Measurements from ENCODE around the gene KNDC1.
"Not testable (repeated sequence)": the region's sequence is repeated elsewhere in the genome, so short reads cannot be mapped to it uniquely, and the experiment has no call there.

Gene KNDC1

DNA sequence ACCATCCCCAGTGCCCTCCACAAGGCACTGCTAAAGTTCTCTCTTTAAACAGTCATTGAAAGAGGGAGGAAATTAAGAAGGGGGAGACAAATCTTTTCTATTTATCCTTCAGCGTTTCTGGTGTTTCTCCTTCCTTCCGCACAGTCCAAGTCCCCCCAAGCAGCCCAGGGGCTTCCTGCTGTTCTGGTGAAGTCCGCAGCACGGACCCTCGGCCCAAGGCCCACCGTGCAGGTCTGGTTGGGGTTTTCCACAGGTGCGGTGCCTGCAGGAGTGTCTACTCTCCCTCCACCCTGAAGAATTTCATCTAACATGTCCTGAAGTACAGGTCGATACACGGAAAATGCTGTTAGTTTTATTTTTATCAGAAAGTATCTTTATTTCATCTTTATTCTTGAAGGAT is 34.1 kb upstream of the KNDC1 start:
- DNase-seq = no peak

DNA sequence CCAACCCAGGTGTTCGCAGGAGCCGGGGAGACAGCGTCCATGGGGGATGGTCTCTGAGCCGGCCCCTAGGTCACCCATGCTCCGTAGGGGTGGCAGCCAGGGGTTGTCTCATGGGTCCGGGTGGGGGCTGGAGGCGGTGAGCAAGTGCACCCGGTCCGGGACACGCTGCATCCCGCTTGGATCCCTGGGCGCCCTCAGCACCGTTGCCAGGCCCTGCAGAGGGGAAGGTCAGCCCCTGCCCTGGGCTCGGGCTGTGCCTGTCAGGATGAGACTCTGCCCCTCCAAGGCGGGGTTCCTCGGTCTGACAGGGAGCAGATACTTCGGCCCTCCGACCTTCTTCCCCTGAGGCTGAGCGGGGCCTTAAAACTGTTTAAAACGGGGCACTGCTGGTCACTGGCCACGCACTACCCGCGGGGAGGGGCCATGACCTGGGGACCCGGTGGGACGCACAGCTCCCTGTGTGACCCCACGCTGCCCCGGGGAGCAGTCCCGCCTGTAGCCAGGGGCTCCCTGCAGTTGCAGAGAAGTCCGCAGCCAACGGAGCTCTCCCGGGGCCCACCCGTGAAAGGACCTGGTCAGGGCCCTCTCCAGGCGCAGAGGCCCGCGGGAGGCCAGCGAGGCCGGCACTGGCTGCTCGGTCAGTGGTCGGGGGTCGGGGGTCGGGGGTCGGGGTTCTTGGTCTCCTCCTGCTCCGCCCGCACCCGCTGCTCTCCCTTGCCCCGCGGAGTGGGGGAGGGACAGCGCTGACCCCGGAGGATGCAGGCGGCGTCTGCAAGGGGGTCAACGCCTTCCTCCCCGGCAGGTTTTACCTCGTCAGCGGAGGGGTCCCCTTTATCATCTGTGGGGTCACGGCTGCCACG is 33.4 kb upstream of the KNDC1 start:
- DNase-seq = no peak

DNA sequence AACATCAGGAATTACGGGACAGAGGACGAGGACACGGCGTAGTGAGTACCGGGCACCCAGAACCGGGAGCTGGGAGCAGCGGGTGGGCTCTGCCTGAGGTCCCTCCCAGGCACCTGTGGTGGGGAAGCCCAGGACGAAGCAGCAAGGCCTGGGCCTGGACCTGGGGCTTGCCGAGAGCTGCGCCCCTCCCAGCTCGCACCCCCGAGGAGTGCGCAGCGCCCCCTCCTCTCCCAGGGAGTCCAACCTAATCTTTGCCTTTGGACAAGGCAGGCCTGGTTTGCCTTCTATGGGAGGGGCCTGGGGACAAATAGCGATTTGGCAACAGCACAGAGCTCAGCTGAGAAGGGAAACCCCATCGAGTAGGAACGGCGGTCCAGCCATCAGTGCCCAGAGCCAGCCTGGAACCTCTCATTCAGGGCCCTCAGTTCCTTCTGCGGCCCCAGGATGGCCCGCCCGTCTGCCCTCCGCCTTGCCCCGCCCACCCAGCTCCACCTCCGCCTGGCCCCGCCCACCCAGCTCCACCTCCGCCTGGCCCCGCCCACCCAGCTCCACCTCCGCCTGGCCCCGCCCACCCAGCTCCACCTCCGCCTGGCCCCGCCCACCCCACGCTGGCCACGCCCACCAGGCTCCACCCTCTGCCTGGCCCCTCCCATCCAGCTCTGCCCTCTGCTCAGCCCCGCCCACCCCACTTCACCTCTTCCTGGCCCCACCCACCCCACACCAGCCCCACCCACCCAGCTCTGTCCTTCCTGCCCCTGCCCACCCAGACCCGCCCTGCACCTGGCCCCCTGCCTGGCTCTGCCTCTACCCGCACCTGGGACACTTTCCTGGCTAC is 32.5 kb upstream of the KNDC1 start:
- no peak for DNase-seq

DNA sequence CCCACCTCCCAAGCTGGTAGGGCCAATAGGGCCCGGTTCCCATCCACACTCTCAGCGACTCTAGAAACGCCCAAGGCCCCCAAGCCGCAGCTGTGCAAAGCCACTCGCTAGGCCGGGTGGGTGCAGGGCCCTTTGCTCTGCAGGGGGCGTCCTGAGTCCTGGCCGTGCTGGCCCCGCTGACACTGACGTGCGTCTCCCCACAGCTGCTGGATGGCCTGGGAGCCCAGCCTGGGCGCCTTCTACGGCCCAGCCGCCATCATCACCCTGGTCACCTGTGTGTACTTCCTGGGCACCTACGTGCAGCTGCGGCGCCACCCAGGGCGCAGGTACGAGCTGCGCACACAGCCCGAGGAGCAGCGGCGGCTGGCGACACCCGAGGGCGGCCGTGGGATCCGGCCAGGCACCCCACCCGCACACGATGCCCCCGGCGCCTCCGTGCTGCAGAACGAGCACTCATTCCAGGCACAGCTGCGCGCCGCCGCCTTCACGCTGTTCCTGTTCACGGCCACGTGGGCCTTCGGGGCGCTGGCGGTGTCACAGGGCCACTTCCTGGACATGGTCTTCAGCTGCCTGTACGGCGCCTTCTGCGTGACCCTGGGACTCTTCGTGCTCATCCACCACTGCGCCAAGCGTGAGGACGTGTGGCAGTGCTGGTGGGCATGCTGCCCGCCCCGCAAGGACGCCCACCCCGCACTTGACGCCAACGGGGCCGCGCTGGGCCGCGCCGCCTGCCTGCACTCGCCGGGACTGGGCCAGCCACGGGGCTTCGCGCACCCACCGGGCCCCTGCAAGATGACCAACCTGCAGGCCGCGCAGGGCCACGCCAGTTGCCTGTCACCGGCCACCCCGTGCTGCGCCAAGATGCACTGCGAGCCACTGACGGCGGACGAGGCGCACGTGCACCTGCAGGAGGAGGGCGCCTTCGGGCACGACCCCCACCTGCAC is 31.6 kb upstream of the KNDC1 start:
- no peak for DNase-seq

DNA sequence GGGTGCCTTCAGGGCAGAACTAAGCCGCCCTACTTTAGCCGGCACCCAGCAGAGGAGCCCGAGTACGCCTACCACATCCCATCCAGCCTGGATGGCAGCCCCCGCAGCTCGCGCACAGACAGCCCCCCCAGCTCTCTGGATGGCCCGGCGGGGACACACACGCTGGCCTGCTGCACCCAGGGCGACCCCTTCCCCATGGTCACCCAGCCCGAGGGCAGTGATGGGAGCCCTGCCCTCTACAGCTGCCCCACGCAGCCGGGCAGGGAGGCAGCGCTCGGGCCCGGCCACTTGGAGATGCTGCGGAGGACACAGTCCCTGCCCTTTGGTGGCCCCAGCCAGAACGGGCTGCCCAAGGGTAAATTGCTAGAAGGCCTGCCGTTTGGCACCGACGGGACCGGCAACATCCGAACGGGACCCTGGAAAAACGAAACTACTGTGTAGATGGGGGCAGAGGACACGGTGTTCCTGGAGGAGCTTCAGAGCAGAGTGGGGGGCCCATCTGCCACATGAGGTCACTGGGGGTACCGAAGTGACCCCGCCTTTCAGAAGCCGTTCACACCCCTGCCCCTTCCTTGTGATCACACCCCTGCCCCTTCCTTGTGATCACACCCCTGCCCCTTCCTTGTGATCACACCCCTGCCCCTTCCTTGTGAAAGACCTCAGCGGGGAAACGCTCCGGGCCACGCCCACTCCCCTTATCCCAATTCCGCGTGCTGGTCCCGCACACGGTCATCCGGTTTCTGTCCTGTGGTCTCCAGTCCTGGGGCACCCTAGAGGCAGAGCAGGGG is 30.8 kb upstream of the KNDC1 start:
- no peak for DNase-seq

DNA sequence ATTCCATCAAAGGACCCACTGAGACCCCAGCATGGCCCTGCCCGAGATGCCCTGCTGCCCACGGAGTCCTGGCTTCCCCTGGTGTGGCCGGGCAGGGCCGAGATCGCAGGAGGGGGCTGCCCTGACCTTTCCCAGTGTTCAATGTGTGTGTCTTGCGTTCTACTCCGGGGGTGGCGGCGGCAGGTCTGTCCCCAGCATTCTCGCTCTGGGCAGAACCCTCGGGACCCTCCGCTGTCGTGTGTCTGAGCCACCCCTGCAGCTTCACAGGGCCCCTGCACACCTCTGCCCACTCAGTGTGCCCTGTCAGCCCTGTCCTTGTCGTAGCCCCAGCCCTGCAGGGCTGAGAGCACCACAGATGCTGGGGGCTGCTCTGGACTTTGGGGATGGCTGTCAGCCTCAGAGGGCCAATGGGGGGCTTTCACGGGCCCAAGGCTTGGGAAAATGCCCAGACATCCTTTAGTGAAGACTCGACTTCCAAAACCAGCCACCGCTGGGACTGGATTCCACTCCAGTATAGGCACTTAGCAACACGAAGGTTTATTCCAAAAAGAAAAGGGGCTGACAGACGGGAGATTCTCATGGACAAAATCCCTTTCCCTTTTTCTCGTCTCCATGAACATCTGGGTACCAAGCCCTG is 30.0 kb upstream of the KNDC1 start:
- no peak for DNase-seq

DNA sequence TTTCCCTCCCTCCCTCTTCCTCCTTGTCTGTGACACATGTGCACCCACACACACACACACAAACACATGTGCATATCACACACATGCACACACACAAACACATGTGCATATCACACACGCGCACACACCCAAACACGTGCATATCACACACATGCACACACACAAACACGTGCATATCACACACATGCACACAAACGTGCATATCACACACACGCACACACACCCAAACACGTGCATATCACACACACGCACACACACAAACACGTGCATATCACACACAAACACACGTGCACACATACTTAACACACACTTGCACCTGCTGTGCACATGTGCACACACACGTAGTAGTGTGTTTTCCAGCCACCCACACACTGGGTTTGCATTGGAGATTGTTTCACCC is 29.4 kb upstream of the KNDC1 start:
- no peak for DNase-seq

DNA sequence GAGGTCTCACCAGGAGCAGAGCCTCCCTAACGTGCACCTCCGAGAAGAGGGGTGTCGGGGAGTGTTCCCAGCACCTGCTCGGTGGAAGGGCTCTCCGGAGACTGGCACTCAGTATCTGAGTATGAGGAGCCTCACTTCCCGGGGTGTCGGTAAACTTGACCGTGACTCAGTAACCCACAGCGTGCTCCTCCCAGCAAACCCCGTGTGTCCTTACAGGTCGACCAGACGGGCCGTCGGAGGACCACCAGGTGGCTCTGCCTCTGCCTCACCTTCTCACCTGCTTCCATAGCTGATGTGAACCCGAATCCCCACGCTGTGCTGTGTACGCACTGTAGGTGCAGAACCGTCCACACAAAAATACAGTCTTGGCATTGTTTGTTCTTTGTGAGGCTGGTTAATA is 29.0 kb upstream of the KNDC1 start:
- no peak for DNase-seq

DNA sequence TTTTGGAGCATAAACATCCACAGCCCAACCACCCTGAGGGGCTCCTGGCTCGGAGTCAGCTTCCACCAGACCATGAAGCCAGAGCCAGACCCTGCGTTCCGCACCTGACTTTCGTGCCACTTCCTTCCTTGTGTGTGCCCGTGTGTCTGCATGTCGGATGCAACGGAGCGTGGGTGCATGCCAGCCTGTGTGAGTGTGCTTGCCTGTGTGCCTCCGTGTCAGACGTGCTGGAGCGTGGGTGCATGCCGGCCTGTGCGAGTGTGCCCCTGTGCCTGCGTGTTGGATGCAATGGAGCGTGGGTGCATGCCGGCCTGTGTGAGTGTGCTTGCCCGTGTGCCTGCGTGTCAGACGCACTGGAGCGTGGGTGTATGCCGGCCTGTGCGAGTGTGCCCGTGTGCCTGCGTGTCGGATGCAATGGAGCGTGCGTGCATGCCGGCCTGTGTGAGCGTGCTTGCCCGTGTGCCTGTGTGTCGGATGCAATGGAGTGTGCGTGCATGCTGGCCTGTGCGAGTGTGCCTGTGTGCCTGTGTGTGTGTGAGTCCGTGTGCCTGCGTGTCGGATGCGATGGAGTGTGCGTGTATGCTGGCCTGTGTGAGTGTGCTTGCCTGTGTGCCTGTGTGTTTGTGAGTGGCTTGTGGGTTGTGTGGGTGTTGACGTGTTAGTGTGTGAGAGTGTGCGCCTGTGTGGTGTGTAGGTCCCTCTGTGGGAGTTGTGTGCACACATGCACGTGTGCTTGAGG is 28.1 kb upstream of the KNDC1 start:
- DNase-seq = no peak

DNA sequence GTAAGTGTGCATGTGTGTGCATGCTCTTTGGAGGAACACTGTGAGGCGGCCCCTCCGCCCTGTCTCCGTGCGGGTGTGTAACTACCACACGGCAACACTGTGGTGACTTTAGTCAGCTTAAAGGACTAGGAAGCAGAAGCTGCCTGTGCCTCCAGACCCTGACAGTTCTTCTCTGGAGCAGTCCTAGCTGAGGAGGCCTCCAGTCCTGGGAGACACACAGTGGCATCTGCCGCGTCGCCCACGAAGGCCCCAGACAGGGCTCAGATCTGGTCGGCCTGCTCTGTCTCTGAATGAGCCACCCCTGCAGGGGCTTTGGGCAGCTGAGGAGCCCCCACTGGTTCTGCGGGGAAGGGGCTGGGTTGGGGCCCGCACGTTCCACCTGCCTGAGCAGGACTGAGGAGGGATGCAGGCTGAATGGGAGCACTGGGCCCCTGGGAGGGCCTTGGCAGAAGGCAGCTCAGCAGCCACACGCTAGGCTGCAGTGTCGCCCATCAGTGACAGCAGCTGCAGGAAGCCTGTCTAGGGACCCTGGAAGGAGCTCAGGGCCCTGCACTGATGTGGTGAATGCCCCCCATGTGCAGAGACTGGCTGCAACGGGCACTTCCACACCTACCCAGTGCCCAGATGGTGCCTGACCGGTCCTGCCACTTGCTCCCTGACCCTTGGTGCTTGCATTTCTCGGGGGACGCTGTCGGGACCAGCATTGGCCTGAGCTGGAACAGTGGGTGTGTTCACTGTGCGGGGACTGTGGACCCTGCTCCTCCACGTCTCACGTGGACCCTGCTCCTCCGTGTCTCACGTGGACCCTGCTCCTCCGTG is 27.3 kb upstream of the KNDC1 start:
- DNase-seq = no peak

DNA sequence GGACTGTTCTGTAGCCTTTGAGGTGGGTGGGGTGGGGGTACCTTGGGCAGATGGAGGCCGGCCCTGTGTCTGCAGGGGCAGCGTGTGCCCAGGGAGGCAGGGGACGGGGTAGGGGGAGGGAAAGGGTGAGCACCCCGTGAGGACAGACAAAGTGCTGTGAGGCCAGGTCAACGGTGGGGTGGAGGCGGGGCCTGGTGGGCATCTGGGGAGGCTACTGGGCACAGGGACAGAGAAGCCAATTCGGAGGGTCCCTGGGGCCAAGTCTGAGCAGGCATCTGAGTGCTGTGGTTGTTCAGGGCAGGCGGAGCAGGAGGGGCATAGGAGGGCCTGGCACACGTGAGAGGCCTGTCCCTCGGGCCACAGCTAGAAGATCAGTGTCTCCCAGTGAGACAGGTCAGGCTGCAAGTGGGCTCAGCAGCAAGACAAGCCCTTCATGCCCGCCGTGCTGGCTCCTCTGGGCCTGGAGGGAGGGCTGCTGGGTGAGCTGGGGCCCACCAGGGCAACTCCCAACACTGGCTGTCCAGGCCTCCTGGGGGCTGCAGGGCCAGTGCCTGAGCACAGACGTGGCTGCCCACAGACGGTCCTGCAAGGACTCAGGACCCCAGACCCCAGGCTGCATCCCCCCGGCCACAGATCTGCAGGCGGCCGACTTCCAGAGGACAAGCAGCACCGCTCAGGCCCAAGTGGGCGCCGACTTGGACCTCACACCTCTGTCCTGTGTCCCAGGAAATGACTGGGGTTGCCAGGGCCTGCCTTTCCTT is 26.4 kb upstream of the KNDC1 start:
- no peak for DNase-seq

DNA sequence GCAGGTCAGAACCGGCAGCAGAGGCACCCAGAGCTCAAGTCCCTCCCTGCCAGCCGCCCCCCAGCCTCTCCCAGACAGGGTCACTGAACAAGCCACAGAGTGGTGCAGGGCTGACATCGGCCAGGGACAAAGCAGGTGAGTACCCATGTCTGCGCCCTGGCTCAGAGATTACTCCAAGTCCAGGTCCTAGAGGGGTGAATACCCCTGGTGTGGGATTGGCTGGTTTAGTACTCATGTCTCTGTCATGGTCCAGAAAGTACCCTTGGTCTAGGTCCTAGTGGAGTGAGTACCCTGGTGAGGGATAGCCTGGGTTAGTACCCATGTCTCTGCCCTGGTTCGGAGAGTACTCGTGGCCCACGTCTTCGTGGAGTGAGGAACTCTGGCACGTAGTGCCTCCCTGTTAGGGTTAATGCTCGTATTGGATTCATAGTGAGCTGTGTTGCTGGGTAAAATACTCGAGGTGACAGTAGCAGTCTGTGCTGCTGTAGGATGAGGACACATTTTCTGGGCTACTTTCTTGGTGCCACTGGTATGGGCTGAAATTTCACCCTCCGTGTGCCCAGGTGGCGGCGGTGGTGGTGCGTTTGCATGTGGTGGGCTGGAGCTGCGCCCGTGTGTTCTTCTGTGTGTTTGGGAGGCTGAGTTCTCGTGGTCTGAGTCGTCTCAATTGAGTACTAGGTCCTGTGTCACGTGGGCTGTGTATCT is 25.5 kb upstream of the KNDC1 start:
- no peak for DNase-seq

DNA sequence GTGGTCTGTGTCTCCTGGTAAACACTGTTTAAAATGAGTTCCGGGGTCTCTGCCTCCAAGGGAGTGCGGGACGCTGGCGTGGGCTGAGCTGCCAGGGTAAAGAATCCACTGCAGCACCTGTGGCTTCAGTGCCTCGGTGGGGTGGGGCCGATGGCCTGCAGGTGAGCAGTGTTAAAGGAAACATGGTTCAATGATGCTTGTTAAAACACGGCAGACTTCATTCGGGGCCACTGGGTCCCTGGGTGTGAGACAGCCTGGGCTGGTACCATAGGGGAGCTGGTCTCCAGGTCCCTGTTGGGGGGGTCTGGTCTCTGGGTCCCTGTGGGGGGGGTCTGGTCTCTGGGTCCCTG is 24.9 kb upstream of the KNDC1 start:
- no peak for DNase-seq

DNA sequence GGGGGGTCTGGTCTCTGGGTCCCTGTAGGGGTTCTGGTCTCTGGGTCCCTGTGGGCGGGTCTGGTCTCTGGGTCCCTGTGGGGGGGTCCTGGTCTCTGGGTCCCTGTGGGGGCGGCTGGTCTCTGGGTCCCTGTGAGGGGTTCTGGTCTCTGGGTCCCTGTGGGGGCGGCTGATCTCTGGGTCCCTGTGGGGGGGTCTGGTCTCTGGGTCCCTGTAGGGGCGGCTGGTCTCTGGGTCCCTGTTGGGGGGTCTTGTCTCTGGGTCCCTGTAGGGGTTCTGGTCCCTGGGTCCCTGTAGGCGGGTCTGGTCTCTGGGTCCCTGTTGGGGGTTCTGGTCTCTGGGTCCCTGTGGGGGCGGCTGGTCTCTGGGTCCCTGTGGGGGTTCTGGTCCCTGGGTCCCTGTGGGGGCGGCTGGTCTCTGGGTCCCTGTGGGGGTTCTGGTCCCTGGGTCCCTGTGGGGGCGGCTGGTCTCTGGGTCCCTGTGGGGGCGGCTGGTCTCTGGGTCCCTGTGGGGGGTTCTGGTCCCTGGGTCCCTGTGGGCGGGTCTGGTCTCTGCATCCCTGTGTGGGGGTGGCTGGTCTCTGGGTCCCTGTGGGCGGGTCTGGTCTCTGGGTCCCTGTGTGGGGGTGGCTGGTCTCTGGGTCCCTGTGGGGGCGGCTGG is 22.4 kb upstream of the KNDC1 start:
- DNase-seq = not testable (repeated sequence)

DNA sequence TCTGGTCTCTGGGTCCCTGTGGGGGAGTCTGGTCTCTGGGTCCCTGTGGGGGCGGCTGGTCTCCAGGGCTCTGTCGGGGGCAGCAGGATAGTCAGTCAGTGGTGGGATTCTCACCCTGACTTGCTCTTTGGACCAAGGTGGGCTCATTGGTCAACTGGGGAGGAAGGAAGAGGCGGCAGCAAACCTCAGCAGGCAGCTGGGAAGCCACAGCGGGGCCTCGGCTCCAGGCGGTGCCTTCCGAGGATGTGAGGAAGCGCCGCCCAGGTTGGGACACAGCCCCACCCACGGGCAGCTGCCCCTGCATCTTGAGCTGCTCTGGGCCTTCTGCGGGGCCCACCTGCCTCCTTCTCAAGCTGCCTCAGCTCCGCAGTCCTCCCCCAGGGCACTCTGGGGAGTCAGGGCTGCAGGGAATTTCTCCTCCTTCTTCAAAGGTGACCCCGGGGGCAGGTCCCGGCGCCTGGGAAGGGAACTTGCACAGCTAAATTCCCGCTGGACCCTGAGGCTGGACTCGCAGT is 20.4 kb upstream of the KNDC1 start:
- DNase-seq = no peak

DNA sequence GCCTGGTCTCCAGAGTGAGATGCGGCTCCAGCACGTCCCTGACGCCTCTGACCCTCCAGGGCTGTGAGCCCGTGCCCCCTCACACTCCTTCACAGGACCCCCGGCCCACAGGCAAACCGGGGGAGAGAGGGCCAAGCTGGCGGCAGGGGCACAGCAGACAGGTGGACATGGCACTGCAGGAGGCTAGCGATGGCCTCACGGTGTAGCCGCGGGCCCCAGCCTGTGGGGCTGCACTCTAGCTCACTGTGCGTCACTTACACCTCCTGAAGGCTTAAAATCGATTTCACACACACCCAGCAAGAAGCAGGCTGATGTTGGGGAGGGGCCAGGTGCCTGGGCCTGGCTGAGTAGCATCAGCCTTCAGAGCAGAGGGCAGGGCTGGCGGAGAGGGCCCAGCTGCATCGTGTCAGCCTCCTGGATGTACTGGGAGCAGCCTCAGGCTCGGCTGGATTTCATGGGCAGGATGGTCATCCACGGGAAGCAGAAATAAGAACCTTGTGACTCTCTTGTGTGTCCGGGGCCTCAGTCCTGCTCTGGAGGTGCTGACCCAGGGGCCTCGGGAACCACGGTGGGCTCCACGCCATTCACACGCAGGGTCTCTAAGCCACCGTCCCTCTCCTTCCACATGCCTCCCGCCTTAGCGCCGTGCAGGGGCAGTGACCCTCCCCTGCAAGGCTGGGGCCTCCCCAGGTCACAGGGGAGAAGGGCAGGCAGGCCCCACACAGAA is 19.4 kb upstream of the KNDC1 start:
- no peak for DNase-seq

Measured in activated CD4-positive, alpha-beta T cell treated with anti-CD3 and anti-CD28 coated beads, Interleukin-2, amount 50 U/mL, for 4 hours (primary cell).